HG03060 (cell line): ENCODE results near the gene ZNF692.
"Not testable (repeated sequence)": the region's sequence is repeated elsewhere in the genome, so short reads cannot be mapped to it uniquely, and the experiment has no call there.

Source experiments
- ATAC-seq: cut with Tn5 transposase; IDR thresholded peaks from one replicate; pipeline ENCODE4 v1.9.1; 2021; ENCODE audit warnings: low read depth, moderate number of reproducible peaks; ENCODE audit not compliant: unreplicated experiment

Gene ZNF692, protein sequence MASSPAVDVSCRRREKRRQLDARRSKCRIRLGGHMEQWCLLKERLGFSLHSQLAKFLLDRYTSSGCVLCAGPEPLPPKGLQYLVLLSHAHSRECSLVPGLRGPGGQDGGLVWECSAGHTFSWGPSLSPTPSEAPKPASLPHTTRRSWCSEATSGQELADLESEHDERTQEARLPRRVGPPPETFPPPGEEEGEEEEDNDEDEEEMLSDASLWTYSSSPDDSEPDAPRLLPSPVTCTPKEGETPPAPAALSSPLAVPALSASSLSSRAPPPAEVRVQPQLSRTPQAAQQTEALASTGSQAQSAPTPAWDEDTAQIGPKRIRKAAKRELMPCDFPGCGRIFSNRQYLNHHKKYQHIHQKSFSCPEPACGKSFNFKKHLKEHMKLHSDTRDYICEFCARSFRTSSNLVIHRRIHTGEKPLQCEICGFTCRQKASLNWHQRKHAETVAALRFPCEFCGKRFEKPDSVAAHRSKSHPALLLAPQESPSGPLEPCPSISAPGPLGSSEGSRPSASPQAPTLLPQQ

DNA sequence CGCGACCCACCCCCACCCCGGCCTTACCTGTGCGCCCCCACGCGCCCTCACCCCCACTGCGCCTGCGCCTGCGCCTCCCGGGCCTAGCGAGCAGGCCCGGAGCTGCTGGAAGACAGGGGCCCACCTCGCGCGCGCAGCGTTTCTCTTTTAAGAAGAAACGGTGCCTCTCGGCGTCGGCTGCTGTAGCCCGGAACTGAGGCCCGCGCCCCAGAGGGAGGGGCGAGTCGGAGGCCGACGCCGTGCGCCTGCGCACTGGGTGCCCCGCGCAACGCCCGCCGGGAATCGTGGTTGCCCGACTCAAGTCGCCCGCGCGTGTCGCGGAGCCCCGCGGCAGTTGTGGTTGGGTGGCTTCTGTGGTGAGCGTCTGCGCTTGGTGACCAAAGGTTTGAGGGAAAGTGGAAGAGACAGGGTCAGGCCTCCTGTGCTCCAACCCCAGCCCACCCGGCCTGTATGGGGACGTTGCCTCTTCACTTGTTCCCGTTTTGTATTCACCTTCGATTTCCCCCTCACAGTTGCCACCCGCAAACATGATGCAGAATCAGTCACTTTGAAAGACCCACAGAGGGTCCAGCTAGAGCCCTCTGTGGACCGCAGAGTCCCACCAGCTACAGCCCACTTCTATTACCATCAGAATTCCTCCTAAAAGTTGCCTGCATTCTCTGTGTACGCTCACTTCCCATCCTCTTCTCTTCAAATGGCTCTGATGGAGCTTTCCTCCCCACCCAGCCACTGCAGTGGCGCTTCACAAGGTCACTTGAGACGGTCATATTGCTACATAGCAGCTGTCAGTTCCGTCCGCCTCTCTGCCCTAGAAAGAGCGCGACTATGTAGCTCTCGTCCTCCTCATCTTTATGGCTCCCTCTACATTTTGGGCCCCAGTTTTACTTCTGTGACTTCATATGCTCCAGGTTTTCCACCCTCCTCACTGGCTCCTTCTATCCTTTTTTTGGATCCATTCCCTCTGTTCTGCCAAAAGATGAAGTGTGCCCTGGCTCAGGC is at the start of gene ZNF692:
TSS of gene ZNF692 (minus strand) at position 195 of the 999 bp plus-strand sequence. CDS start 776 bp downstream, outside the sequence.
- ATAC-seq = peak; percentile 59

DNA sequence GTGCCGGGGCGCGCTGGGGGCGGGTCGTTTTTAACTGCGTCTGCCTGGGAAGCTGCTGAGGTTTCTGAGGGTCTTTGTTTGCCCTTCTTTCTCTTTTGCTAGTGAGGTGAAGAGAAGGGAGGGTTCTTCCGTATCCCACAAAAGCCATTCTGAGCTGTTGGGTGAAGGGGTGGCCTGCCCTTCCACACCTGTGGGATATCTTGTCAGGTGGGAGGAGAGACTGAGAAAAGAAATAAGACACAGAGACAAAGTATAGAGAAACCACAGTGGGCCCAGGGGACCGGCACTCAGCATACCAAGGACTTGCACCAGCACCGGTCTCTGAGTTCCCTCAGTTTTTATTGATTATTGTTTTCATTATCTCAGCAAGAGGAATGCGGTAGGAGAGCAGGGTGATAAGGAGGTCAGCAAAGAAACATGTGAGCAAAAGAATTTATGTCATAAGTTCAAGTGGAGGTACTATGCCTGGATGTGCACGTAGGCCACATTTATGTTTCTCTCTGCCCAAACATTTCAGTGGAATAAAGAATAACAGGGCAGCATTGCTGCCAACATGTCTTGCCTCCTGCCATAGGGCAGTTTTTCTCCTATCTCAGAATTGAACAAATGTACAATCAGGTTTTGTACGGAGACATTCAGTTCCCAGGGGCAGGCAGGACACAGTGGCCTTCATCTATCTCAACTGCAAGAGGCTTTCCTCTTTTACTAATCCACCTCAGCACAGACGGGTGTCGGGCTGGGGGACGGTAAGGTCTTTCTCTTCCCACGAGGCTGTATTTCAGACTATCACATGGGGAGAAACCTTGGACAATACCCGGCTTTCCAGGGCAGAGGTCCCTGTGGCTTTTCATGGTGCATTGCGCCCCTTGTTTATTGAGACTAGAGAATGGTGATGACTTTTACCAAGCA is 48.1 kb upstream of the ZNF692 start:
- ATAC-seq = peak; percentile 1

DNA sequence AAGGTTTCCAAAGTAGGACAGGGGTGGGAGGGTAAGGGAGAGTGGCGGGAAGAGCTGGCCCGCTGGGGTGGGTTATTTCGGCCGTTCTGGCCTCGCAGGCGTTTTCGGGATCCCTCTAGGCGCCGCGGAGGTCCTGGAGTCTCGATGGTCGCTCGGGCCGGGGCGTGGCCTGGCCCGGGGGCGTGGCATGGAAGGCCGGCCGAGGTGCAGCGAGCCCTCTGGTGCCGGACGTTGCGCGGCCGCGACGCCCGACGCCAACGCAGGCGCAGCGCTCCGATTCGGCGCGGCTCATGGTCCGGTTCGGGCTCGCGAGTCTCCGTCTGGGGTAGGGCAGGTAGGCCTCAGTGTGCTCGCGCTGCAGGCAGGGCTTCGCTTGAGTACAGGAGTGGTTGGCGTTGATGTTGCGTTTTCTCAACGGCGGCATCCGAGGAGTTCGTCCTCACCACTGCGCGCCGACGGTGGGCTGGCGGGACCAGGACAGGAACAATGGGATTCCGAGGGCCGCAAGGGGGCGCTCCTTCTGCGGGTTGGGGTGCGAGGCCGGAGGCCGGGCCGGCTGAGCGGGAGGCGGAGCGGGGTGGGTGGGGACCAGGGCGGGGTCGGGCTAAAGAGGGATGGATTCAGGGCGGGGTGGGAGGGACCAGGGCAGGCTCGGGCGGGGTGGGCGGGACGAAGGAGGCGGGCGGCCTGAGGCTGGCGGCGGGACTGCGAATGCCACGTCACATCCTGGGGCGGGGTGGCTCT is 47.3 kb upstream of the ZNF692 start, which contains the start of gene PGBD2:
TSS of gene PGBD2 (plus strand) at position 227 of the 744 bp plus-strand sequence. CDS start 7,628 bp downstream, outside the sequence.
- peak; percentile 73 for ATAC-seq

DNA sequence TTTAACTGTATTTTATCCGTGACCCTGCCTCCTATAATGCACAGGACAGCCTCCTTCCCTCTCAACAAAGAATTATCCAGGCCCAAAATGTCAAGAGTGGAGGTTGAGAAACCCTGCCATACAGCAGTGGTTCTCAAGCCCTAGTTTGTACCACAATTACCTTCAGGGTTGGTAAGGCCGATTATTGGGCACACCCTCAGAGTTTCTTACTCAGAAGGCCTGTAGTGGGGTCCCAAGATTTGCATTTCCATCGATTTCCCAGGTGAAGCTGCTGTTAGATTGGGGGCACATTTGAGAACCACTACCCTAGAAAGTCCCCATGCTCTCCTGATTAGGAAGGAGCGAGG is 46.8 kb upstream of the ZNF692 start:
- no peak for ATAC-seq

GRCh38 chr1:248904437-248905216 is 45.7 kb upstream of the ZNF692 start:
- ATAC-seq = no peak

DNA sequence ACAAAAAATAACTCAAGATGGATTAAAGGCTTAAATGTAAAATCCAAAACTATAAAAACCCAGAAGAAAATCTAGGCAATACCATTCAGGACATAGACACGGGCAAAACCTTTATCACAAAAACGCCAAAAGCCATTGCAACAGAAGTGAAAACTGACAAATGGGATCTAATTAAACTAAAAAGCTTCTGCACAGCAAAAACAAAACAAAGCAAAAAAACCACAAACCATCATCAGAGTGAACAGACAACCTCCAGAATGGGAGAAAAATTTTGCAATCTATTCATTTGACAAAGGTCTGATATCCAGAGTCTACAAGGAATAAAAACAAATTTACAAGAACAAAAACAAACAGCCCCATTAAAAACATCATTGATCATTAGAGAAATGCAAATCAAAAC is 42.7 kb upstream of the ZNF692 start:
- no peak for ATAC-seq

DNA sequence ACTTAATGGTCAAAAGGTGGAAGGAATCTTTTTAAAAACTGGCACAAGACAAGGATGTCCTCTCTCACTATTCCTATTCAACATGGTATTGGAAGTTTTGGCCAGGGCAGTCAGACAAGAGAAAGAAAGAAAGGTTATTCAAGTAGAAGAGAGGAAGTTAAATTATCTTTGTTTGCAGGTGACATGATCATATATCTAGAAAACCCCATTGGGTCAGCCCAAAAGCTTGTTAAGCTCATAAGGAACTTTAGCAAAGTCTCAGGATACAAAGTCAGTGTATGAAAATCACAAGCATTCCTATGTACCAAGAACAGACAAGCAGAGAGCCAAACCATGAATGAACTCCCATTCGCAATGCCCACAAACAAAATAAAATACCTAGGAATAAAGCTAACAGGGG is 41.8 kb upstream of the ZNF692 start:
- no peak for ATAC-seq

DNA sequence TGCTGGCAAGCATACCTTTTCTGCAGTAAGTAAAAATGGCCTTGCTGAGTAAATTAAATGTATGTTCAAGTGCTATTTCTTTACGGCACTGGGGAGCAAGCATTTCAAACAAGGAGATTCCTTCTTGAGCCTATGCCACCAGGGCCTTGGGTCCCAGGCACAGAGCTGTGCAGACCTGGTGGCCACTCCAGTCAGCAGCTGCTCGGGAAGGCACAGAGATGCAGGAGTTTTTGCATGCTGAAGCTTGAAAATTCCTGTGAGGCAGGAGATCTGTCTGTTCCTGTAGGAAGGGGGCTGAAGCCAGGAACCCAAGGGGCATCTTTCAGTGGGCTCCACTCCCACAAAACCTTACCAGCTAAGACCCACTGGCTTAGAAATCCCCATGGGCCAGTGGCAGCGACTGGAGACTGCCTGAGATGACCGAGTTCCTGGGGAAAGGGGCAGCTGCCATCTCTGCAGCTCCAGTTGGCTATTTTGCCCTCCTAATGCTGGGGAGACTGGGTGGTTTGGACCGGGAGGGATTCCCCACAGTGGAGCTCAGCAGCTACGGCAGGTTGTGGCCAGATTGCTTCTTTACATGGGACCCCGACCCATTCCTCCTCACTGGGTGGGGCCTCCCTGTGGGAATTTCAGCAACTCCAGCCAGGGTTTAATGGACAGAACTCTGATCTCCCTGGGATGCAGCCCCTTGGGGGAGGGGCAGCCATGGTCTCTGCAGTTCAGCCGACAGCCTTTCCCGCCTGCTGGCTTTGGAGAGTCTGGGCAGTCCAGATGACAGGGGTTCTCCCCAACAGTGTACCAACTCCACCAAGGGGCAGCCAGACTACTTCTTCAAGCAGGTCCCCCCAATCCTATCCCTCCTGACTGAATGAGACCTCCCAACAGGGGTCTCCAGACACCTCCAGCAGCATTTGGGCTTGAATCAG is 38.8 kb upstream of the ZNF692 start:
- no peak for ATAC-seq

DNA sequence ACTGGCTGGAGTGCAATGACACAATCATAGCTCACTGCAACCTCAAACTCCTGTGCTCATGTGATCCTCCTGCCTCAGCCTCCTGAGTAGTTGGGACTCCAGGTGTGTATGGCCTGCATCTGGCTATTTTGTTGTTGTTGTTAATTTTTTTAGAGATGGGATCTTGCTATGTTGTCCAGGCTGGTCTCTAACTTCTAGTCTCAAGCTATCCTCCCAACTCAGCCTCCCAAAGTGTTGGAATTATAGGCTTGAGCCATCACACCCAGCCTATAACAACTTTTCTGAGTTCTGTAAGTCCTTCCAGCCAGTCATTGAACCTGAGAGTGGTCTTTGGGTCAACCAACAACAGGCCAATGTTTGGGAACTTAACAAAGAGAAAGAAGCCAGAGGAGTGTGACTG is 36.0 kb upstream of the ZNF692 start:
- no peak for ATAC-seq

DNA sequence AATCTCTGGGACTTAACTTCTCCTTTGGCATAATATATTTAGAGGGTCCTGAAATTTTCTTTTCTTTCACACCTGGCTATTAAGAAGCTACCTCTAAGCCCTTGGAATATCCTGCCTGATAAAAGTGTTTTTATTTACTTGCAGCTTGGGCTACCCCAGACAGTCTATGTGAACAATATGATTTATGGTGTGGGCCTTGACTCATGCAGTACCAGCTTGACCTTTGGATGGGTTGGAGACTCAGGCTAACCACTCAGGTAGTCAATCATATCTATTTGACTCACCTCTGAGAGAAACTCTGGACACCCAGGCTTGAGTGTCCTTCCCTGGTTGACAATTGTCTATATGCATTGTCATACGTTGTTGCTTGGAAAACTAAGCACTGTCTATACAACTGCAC is 33.7 kb upstream of the ZNF692 start:
- no peak for ATAC-seq

DNA sequence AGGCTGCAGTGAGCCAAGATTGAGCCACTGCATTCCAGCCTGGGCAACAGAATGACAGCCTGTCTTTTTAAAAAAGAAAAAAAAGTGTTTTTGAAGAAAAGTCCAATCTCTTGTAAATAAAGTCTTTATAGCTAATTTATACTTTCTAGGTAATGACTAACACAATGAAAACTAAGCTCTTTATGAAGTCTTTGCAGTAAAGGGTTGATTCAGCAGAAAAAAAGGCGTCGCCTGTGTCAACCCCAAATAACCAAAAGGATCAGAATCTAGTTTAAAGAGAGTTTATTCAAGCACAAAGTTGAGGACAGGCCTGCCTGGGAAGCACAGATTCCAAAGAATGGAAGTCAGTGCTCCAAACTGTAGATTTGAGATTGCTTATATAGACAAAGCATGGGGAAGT is 32.9 kb upstream of the ZNF692 start:
- ATAC-seq = no peak

DNA sequence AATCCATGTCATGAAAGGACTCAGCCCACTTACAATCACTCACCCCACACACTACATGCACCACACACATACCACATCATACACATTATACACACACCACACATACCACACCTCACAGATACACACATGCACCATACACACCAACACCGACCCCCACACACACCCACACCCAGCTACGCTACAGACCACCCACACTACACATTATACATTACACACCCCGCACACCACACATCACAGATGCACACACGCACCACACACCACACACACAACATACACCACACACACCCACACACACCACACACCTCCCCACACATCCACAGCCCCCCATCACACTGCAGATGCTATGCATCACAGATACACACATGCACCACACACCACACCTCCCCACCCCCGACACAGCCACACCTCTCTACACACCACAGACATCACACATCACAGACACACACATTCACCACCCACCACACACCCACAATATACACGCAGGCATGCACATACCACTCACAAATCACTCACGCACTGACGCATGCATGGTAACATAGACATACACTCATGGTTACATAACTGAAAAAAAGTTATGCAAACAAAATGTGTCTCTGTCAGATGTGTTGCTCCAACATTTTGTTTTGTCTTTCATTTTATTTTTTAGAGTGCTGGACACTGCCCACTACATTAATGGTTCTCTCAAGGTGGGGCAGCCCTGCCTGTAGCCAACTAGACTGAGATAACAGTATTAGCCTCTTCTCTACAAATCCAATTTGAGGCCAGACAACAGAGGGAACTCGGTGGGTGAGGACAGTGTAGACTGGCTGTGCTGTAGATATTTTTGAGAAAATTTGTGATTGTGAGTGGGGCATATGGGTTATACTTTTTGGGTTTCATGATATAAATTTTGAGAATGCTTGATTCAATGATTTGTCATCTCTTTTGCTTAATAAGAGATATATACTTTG is 31.9 kb upstream of the ZNF692 start:
- ATAC-seq = no peak

DNA sequence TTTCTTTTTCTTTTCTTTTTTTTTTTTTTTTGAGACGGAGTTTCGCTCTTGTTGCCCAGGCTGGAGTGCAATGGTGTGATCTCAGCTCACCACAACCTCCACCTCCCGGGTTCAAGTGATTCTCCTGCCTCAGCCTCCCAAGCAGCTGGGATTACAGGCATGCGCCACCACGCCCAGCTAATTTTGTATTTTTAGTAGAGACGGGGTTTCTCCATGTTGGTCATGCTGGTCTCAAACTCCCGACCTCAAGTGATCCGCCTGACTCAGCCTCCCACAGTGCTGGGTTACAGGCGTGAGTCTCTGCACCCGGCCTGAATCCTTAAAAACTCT is 31.0 kb upstream of the ZNF692 start:
- not testable (repeated sequence) for ATAC-seq

DNA sequence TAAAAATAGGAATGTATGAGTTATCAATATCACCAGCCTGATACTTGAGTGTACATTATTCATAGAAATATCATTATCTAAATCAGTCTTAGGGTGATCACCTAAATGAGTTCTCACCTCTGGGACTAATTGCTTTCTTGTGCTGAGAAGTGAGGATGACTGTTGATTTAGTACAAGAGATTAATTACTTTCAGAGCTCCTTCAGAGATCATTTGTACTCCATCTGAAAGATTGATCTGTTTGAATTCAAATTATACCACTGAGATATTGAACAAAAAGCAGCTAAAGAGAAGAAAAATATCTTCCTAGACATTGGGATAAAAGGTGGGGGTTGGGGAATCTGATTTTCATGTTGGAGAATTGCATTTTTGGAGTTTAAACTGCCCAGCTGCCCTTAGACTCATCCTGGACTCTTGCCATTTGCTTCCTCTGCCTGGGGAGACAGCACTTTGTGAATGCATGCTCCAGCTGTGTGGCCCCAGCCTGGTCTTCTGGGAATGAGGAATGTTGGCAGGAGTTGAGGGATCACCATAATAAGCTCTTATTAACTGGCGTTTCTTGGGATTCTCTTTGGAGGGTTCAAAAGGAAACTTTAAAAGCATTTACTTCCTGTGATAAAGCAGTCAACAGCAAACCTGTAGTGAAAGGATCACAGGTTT is 27.5 kb upstream of the ZNF692 start:
- ATAC-seq = no peak

DNA sequence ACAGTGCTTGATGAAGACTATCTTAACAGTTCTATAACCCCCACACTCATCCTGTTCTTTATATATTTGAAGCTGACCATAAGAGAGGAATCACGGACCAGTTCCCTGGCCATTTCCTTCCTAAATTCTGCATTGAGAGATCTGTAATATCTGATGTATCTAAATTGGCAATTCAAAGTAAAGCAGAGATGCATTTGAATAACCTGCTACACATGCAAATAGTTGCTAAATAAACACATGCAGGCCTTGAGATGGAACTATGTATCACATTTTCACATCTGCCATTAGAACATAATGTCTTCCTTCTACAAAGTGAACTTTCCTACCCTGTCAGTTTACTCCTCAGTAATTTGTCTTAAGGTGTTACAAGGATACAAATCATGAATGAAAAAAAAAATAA is 26.8 kb upstream of the ZNF692 start:
- no peak for ATAC-seq

DNA sequence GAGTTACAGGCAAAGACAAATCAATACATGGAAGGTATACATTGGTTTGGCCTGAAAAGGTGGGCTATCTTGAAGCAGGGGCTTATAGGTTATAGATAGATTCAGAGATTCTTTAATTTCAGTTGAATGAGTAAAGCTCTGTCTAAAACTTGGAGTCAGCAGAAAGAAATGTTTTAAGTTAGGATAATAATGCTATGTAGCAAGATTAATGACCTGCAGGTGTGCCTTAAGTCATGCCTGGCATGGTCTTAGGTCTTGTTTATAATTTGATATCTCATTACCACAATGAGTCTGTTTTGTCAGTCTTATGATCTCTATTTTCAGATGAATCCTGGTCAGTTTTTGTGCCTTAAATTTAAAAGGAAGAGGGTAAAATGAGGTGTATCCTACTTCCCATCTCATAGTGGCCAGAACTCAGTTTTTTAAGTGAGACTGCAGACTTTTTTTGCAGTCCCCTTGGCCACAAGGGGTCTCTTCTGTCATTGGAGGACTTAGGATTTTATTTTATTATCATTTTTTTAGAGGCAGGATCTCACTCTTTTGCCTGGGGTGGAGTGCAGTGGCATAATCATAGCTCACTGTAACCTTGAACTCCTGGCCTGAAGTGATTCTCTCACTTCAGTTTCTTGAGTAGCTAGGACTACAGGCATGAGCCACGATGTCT is 25.9 kb upstream of the ZNF692 start:
- no peak for ATAC-seq
